GM21576 (cell line): ENCODE results near the gene ELF4.

Experiments used
- ATAC-seq: cut with Tn5 transposase; IDR thresholded peaks from one replicate; pipeline ENCODE4 v1.9.1; 2021; ENCODE audit warnings: mild to moderate bottlenecking, moderate library complexity; ENCODE audit not compliant: unreplicated experiment

ELF4 gene

DNA sequence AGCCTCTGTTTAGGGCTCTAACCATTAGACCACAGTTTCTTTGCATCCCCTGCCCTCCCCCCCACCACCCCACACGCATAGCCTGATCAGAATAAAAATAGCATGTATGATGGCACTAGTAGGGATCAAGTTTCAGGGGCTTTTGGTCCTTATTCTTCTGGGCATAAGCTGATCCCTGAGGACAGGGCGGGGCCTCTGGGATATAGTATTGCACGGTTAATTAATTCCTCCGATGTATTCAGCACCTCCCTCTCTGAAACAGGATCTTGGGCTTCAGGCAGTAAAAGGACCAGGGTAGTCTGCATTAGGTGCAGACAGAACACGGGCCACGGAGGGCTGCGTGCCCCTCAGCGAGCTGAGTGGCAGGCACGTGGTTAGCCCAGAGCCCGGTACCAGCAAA, 57.1 kb downstream of the ELF4 start:
- ATAC-seq, result no peak

DNA sequence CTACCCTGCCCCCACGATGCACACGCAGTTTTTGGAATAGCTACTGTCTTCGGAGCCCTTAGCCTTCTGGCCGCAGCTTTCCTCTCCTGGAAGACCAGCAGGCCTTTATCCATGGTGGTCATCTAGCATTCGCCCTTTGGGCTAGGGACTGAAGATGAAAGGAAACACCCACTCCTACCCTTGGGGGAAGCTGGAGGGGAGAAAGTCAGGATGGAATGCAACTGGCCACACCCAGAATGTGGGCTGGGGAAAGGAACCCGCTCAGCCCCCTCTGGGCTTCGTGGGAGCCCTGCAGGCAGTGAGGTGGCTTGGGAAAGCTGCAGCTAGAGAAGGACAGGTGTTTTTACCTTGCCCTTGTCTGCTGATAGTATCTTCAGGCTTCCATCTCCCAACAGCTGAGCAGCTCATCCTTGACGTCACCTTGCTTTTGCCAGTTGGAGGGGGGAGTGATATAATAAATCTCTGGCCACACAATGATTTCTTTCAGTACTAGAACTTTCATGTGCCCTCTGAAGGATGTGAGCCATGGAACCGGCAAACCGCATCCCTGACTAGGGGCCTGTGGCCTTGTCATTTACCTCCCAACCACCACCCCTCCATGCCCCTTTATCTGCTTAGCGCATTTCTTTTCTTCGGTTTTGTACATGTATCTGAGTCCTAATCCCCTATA, 59.0 kb downstream of the ELF4 start:
- ATAC-seq, result no peak

DNA sequence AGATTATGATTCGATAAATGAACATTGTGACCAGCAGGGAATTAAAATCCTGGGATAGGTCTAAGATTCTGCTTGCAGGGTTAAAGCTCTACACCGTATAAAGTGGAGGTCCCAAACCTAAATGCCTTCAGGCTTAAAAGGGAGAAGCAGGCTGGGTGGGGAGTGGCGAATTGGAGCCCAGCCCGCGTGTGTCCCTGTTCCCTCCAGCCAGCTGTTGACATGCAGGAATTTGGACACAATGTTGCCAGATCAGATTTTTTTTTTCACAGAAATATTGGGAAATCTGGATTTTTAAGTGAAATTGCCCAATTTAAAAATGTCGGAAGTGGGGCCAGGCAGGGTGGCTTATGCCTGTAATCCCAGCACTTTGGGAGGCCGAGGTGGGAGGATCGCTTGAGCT, 60.5 kb downstream of the ELF4 start:
- ATAC-seq, result no peak

DNA sequence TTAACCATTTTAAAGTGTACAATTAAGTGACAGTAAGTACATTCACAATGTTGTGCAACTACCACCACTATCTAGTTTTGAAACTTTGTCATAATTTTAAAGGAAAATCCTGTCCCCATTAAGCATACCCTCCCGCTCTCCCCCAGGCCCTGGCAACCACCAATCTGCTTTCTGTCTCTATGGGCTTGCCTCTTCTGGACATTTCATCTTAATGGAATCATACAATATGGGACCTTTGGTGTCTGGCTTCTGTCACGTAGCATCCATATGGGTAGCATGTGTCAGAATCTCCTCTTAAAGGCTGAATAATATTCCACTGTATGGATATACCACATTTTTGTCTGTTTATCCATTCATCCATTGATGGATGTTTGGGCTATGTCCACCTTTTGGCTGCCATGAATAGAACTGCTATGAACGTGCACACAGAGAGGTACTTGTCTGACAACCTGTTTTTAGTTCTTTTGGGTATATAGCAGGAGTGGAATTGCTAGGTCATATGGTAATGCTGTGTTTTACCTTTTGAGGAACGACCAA, 61.5 kb downstream of the ELF4 start:
- no peak for ATAC-seq

DNA sequence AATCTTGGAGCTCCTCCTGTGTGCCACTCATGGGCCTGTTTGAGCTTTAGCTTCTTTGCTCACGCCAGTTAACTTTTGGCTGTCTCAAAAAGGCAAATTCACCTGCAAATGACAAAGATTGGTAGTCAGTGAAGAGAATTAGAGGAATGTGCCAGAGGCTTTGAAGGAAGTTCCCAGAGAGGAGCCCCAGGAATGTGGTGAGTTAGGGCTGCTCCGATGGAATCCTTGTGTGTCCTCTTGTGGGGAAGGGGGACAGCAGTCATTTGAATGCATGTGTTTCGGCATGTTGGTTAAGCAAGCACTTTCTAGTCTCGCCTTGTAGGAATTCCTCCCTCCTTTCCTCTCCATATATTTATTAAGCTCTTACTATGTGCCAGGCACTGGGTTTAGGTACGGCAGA, 62.9 kb downstream of the ELF4 start:
- no peak for ATAC-seq

DNA sequence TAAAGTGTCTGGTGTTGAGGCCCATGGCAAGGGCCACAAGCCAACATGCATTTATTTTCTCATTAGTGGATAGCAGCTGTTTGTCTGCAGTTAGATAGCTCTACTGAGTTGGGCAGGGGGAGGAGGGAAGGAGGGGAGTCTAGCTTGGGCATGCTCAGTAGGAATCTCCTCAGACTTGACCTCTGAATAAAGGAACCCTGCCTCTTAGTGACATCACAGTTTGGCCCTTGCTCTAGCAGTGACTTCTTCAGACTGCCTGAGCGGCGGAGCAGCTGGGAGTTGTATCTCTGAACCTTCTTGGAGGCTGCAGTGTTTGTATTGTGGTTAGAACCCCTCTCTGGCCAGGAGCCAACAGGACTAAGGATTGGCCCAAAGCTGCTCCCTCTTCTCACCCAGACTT, 70.5 kb downstream of the ELF4 start:
- no peak for ATAC-seq

DNA sequence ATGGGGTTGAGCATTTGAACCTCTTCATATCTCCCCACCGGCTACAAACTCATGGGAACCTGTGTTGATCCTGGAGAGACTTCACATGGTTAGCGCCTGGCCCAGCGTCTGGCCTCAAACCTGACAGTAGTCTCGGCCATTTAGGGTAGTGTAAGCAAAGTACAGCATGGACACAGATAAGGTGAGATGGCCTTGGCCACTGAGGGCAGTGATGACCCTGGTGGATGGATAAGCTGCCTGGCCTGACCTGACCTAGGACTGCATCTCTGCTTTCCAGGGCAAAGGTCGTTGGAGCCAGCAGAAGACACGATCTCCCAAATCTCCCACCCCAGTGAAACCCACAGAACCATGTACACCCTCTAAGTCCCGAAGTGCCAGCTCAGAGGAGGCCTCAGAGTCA, 76.1 kb downstream of the ELF4 start:
- ATAC-seq, result no peak

DNA sequence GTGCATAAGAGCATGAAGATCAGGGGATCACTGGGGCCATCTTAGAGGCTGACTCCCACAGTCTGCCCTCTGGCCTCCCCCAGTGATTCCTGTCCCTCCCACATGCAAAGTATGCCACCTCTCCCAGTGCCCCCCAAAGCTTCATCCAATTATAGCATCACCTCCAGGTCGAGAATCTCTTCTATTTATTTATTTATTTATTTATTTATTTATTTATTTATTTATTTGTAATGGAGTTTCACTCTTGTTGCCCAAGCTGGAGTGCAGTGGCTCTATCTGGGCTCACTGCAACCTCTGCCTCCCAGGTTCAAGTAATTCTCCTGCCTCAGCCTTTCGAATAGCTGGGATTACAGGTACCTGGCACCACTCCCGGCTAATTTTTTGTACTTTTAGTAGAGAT, 77.7 kb downstream of the ELF4 start:
- no peak for ATAC-seq

DNA sequence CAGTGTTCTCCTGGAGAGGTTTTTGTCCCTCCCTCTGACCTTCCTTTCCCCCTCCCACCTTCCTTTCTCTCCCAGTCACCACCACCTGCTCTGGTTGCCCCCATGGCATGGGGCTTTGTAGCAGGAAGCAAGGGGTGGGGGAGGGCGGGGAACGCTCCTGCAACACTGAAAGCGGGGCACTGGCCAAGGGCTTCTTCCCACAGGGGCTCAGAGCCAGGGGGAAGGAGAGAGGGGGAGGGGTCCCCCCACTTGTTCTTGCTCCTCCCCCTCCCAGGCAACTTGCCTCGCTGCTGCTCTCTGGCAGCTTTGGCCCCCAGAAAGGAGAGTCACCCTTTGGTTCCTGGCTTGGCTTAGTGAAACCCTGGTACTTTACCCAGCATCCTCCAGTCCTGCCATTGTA, 79.5 kb downstream of the ELF4 start:
- no peak for ATAC-seq

DNA sequence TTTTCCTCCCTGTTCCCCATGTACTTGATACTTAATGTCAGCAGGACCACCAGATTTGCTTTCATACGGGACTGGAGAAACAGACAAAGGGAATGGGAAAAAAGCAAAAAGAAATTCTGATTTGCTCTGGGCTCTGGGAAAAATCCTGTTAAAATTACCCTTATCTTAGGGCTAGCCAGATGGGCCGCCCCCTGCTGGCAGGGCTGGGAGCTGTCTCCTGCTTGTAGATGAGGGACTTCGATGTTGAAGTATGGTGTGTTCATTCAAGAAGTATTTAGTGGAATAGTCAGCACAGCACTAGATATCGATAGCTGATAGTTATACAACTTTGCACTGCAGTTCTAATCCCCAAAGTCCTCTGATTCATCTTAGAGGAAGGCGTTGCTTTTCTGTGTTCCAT, 82.1 kb downstream of the ELF4 start:
- ATAC-seq, result no peak

DNA sequence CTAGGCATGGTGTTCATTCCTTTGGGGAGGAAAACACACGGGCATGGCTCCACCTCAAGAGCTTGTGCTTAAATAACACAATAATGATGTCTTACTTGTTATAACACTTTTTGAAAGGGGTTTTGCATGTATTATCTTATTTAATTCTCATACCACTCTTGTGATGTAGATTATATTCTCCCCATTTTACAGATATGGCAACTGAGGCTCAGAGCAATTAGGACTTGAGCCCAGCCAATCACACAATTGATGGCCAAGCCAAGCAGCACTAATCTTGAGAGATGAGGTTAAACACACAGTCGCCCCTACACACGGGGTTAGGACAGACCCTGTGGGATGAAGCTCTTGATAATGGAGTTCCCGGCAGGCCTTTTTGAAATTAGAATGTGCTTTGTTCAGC, 82.7 kb downstream of the ELF4 start:
- ATAC-seq, result no peak

DNA sequence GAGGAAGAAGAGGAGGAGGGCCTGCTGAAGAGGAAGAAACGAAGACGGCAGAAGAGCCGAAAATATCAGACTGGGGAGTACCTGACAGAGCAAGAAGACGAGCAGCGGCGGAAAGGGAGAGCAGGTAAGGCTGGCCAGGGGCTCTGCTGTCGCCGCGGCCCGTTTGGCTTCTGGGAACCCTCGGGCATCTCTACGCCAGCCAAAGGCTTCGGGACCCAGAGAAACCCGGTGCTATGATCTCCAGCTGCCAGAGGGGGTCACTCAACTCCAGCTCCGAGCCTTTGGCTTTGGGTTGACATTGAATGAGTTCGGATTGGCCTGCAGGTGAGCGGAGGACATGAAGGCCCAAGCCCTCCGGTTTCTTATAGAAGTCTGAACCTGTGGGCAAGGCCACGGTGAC, 85.0 kb downstream of the ELF4 start:
- ATAC-seq, result no peak

DNA sequence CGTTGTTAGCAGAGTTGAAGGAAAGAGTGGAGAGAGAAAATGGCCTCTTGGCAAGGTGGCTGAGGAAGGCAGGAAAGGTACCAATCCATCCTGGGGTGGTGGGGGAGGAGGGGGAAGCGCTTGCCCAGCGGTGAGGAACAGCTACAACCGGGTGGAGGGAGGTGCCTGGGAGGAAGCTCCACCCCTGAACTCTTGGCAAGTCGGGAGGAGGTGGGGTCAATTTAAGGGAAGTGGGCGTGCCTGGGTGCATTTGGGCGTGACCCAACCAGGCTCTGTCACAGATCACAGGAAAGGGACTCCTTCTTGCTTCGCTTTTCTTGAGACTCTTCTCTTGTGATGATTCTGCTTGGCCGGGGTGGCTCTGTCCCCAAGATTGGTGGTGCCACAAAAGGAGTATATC, 86.2 kb downstream of the ELF4 start:
- peak; percentile 100 for ATAC-seq

DNA sequence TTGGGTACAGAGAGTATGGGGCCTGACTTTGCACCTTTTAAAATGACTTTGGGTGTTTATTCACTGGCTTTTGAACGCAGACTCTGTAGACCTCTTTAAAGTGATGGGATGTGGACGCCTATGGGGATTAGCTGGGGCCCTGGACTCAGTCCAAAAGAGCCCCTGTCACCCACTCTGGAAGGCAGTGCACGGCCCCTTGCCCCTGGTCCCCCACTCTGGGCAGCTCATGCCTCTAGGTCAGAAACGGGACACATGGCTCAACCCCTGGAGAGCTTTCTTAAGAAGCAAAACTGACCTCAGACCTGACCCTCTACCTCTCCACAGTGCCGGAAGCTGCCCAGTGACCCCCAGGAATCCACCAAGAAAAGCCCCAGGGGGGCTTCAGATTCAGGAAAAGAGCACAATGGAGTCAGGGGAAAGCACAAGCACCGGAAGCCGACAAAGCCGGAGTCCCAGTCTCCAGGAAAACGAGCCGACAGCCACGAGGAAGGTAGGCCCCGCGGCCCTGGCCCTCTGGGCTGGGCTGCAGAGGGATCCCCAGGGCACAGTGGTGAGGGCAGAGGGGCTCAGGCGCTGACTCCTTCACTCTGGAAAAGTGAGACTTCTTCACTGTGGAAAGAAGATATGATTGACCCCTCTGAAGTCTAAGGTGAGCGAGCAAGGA, 89.5 kb downstream of the ELF4 start:
- no peak for ATAC-seq

DNA sequence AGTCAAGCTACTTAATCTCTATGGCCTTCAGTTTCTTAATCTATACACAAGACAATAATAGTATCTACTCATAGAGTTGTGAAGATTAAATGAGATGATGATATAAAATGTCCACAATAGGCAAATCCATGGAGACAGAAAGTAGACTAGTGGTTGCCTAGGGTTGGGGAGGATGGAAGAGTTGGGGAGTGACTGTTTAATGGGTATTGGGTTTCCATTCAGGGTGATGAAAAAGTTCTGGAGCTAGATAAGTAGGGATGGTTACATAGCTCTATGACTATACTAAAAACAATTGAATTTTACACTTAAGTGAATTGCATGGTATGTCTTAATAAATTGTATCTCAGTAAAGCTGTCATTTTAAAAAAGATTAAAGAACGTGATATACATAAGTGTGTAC, 92.2 kb downstream of the ELF4 start:
- ATAC-seq, result no peak

DNA sequence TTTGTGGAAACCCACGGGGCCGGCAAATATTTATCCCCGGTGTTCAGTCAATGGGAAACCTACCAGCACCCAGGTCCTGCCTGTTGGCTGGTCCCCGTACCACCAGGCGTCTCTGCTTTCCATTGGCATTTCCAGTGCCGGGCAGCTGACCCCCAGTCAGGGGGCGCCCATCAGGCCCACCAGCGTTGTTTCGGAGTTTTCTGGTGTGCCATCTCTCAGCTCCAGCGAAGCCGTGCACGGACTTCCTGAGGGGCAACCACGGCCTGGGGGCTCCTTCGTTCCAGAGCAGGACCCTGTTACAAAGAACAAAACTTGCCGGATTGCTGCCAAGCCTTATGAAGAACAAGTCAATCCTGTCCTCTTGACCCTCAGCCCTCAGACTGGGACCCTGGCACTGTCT, 95.1 kb downstream of the ELF4 start:
- ATAC-seq, result no peak
